Neural progenitor cell (in vitro differentiated cells): ENCODE results near the gene SLC9A3.

Source experiments
- CTCF ChIP-seq: fragments of 200-600 bp; sonication (generic); IDR thresholded peaks from 2 replicates; pipeline ENCODE4 v1.5.1; 2017; ENCODE audit warnings: antibody characterized with exemption, mild to moderate bottlenecking
- EZH2 ChIP-seq: fragments of 200-600 bp; sonication (generic); IDR thresholded peaks from 2 replicates; pipeline ENCODE4 v1.6.1; 2017; ENCODE audit warnings: antibody characterized with exemption, mild to moderate bottlenecking, moderate library complexity

GRCh38 chr5:465591-466403, 58.5 kb downstream of the SLC9A3 start:
- TF ChIP-seq CTCF (no peak), EZH2 (no peak)
